Hepatic stellate cell (primary cell): ENCODE data around the gene GRIP1.

Experiments used
- DNase-seq: peaks from one replicate; pipeline ENCODE4 v3.0.0; 2011; ENCODE audit warnings: low spot score

Gene GRIP1

DNA sequence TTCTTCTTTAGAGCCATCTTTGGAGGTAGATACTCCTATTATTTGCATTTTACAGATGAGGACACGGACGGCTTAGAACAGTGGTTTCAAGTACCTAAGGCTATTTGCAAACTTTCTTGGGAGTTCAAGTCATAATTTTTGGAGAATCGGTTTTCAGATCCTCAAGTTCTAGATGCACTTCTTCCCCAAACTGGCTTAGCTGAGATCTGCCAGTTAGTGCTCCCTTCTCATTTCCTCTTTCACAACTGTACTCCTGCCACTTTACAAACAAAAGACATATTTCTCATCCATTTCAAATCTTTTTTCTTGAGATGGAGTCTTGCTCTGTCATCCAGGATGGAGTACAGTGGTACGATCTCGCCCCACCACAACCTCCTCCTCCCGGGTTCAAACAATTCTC is 299.3 kb downstream of the GRIP1 start:
- DNase-seq = no peak

GRCh38 chr12:66375560-66375959 is 303.3 kb downstream of the GRIP1 start:
- no peak for DNase-seq

DNA sequence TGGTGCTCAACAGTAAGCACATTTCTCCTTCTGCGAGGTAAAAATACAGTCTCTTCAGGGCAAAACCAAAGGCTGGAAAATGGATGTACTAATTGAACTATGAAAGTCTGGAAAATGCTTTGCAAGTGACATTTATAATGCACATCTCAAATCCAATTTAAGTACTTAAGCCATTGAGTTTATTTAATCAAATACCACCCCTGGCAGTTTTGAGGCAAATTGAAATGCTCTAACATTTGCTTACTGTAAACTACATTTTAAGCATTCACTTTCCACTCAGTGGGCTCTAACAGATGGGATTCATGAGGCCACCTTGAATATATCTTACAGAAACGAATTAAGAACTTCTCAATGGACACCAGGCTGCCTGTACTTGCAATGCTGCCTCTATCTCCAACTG is 306.9 kb downstream of the GRIP1 start:
- DNase-seq = no peak

DNA sequence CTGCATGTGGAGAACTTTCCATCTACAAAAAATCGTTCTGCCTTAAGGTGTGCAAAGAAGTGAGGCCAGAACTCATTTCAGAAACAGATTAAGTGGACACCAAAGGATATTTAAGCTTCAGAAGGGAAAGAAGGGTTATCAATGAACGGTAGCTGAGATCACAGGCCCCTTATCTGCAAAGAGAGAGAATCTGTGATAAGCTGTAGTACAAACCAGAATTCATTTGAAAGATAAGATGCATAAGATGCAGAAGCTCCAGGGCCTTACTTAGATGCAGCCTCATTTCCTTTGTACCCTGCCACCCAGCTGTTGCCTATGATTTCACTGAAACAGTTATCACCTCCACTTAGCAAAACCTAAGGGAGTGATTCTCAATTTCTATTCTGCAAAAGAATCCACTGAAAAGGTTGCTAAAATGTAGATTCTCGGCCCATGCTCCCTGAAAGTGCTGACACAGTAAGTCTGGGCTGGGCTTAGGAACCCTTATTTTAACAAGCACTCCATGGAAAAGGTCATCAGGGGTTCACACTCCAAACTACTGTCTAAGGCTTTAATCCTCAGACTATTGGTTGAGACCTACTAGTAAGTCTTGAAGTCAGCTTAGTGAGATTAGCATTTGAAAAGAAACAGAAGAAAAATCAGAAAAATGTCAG is 311.7 kb downstream of the GRIP1 start:
- no peak for DNase-seq

DNA sequence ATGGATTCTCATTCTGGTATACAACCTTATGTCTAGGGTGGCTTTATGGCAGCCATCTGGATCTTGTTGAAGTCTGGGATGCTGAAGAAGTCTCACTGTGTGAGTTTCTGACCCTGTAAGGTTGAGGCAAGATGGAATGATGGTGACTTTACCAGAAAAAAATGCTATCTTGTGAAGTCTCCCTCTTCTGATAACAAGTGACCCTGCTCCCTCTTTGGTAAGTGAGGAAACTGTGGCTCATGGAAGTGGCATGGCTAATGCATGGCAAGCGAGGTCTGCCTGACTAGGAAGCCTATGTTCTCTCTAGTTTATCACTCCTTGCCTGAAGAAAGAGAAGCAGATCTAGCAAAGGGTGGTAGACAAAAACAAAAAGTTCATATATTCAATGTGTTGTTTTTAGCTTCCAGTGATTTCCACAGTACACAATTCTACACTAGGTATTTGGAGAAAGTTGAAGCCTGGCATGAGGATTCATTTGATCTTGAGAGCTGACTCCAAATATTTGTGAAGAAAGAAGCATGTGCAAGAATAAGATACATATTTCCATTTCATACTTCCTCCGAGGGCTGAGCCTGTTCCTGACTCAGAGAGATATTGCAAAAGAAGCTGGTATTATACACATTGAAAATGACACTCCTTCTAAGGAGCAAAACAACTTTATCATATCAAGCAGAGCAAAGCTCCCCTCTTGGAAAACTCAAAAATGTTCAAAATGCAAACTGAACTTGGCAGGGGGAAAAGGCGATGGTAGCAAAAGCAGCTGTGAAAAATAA is 313.0 kb downstream of the GRIP1 start:
- peak; percentile 6 for DNase-seq

GRCh38 chr12:66361703-66362102 is 317.2 kb downstream of the GRIP1 start:
- DNase-seq = no peak

- DNase-seq = no peak
Observed at GRCh38 chr12:66359300-66359699, 319.6 kb downstream of the GRIP1 start.

- no peak for DNase-seq
Observed at GRCh38 chr12:66354291-66354690, 324.6 kb downstream of the GRIP1 start.

DNA sequence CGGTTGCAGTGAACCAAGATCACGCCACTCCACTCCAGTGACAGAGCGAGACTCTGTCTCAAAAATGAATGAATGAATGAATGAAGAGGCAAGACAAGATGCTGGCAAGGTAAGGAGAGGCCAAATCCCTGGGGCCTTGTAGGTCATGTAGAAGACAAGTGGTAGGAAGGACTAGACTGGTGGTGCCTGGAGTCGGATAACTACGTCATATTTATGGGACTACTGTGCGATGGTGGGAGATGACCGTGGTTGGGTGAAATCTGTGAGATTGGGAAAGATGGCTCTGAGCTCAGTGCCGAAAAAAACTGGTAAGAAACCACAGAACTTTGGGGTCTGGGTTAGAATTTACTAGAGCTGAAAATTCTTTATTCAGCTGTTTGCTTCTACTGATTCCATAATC is 326.0 kb downstream of the GRIP1 start:
- no peak for DNase-seq

GRCh38 chr12:66352197-66352596 is 326.7 kb downstream of the GRIP1 start:
- DNase-seq = no peak

DNA sequence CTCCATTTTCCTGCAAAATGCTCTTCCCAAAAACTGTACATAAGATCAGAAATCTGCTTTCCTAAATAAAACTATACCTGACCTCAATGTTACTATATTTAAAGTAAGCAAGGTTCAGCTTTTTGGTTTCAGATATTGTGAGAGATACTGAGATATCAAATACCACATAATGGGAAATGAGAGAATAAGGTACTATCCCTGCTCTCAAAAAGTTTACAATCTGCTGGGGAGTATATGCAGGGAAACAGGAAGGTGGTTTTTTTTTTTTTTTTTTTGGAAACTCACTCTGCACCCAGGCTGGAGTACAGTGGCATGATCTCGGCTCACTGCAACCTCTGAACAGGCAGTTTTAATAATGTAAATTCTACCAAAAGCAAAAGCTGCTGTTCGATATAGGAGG is 327.6 kb downstream of the GRIP1 start:
- no peak for DNase-seq

DNA sequence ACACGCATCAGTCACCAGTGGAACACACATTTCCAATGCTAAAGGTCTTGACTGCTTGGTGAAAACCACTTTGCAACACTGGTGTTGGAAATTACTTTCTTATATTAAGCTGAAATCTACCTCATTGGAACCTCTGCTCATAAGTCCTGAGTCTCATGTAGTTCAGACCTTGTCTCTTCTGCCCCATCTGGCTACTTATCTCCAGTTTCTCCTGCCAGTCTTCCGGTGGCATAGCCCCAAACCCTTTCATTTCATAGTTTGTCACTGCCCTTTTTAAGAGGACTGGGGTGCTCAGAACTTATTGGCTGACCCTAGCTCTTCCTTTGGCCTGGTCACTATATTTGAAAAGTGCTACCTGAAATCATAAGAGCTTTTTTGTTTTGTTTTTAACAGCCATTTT is 332.9 kb downstream of the GRIP1 start:
- DNase-seq = no peak

- no peak for DNase-seq
Observed at GRCh38 chr12:66345212-66345611, 333.7 kb downstream of the GRIP1 start.

- DNase-seq = no peak
Observed at GRCh38 chr12:66341126-66341525, 337.8 kb downstream of the GRIP1 start.

GRCh38 chr12:66340131-66340530 is 338.7 kb downstream of the GRIP1 start:
- DNase-seq = no peak

GRCh38 chr12:66337381-66338010 is 341.4 kb downstream of the GRIP1 start:
- no peak for DNase-seq

- no peak for DNase-seq
Observed at GRCh38 chr12:66335746-66336145, 343.1 kb downstream of the GRIP1 start.

GRCh38 chr12:66331814-66332213 is 347.1 kb downstream of the GRIP1 start:
- no peak for DNase-seq

- no peak for DNase-seq
Observed at GRCh38 chr12:66331016-66331415, 347.9 kb downstream of the GRIP1 start.

DNA sequence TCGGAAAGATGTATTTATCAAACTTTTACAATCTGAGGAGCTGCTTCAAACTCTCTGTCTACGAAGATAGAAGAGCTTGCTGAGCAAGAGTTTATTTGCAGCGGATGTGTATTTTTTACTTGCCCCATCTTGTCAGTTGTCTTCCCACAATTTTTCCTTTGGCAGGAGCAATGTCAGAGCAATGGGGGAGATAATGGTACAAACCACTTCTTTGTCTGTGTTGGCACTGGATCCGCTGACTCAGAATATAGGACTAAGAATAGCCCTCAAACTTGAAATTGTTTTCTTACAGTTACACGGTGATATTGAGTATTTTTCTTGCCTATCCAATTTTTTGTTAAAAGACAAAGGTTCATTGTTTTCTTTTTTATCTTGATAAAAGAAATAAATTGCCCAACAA is 348.9 kb downstream of the GRIP1 start:
- no peak for DNase-seq

DNA sequence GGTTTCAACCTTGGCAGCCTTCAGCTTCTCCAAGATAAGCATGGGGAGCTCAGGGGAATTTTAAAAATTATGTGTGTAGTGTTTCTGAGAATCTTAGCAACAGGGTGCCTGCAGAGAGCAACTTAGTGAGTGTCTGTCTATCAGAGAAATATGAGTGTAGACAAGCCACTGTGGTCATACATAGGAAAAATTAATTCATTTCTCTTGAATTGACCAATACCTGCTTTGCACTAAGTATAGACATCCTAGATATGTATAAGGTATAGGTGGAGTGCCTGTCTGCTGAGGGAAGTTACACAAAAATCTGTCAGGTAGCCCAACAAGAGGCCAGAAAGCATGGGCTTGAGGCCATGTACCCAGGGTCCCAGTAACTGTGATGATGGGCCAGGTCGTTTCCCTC is 355.9 kb downstream of the GRIP1 start:
- DNase-seq = no peak

GRCh38 chr12:66321435-66321834 is 357.4 kb downstream of the GRIP1 start:
- DNase-seq = no peak

- no peak for DNase-seq
Observed at GRCh38 chr12:66320996-66321395, 357.9 kb downstream of the GRIP1 start.
